ENCODE data around the gene TBC1D22A.

The TBC1D22A gene

DNA sequence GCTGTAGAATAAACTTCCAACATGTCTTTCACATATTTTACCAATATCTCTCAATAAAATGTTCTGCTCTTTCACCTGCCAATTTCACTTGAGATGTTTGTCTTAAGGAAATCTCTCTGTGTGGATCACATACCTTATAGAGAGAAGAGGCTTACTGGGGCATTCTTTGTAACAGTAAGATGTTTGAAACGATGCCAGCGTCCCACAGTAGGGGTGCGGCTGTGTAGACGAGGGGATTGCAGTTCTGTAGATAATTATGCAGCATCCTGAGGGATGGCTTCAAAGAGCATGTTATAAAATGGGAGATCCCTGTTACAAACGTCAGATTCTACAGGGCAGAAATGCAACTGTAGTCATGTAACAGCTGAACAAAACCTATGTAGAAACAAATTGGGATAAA lies 200.0 kb downstream of the TBC1D22A start:
- DNase-seq: no peak

GRCh38 chr22:46963672-46964545 lies 201.5 kb downstream of the TBC1D22A start:
- no peak overlapping the region for H3K4me3 ChIP-seq (ENCODE audit: insufficient read depth, low read depth, low read length, poor library complexity, severe bottlenecking)
- no peaks in the 10 kb centered on the region for H3K4me1 ChIP-seq (ENCODE audit: control insufficient read depth, insufficient read depth, low read length, poor library complexity, severe bottlenecking)
- no peak overlapping the region for H3K27ac ChIP-seq (ENCODE audit: insufficient read depth, low read length, poor library complexity, severe bottlenecking)
- DNase-seq: no peak
- no peaks in the 10 kb centered on the region for H3K36me3 ChIP-seq (ENCODE audit: control insufficient read depth, insufficient read depth, low read length)
- no peaks in the 10 kb centered on the region for H3K9me3 ChIP-seq (ENCODE audit: control insufficient read depth, low read length)
- H3K27me3 ChIP-seq (replicated peaks; ENCODE audit: control insufficient read depth, insufficient read depth, low read length, poor library complexity, severe bottlenecking): no peaks in the 10 kb centered on the region

More for the DNA sequence above, 200.0 kb downstream of the TBC1D22A start:
- Histone ChIP-seq H3K4me3 (ENCODE audit: insufficient read depth, low read depth, low read length, poor library complexity, severe bottlenecking) (no peak overlapping the region), H3K36me3 (ENCODE audit: control insufficient read depth, insufficient read depth, low read length) (no peaks in the 10 kb centered on the region), H3K9me3 (ENCODE audit: control insufficient read depth, low read length) (no peaks in the 10 kb centered on the region), H3K27me3 (replicated peaks; ENCODE audit: control insufficient read depth, insufficient read depth, low read length, poor library complexity, severe bottlenecking) (no peaks in the 10 kb centered on the region), H3K4me1 (ENCODE audit: control insufficient read depth, insufficient read depth, low read length, poor library complexity, severe bottlenecking) (no peaks in the 10 kb centered on the region), H3K27ac (ENCODE audit: insufficient read depth, low read length, poor library complexity, severe bottlenecking) (no peak overlapping the region)

DNA sequence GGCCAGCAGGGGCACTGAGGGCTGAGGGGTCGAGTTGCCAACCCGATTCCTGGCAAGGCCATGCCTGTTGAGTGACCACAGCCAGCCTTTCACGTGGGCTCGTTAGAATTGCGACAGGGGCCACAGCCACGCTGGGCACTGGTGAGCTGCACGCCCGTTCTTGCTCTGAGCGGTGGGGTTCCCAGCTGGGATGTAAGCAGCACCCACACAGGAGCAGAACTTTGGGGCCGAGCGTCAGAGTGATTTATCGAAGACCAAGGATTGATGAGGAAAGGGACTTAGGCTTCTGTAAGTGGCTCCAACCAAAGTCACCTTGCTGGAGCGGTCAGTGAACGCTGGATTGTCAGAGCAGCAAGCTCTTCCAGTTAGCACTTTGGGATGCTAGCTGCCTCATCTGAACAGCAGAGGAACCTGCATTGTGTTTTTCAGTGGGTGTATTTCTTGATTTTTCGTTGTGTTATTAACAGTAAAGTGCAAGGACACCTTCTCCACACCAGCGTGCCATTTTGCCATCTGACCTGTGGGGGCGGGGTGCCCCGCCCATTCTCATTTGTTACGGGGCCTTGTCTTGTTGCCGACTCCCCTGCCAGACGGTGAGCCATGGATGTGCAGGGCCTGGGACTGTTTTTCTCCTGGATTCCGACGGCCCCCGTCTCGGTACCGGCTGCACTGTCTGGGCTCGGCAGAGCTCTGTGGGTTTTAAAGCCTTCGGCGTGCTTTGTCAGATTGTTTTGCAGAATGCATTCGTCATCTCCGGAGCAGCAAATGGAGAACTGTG lies 202.5 kb downstream of the TBC1D22A start:
- DNase-seq: no peak
- Histone ChIP-seq H3K9me3 (ENCODE audit: control insufficient read depth, low read length) (no peaks in the 10 kb centered on the region), H3K4me3 (ENCODE audit: insufficient read depth, low read depth, low read length, poor library complexity, severe bottlenecking) (no peak overlapping the region), H3K4me1 (ENCODE audit: control insufficient read depth, insufficient read depth, low read length, poor library complexity, severe bottlenecking) (peaks cover 4% of the 10 kb centered on the region), H3K36me3 (ENCODE audit: control insufficient read depth, insufficient read depth, low read length) (no peaks in the 10 kb centered on the region), H3K27me3 (replicated peaks; ENCODE audit: control insufficient read depth, insufficient read depth, low read length, poor library complexity, severe bottlenecking) (no peaks in the 10 kb centered on the region), H3K27ac (ENCODE audit: insufficient read depth, low read length, poor library complexity, severe bottlenecking) (no peak overlapping the region)

DNA sequence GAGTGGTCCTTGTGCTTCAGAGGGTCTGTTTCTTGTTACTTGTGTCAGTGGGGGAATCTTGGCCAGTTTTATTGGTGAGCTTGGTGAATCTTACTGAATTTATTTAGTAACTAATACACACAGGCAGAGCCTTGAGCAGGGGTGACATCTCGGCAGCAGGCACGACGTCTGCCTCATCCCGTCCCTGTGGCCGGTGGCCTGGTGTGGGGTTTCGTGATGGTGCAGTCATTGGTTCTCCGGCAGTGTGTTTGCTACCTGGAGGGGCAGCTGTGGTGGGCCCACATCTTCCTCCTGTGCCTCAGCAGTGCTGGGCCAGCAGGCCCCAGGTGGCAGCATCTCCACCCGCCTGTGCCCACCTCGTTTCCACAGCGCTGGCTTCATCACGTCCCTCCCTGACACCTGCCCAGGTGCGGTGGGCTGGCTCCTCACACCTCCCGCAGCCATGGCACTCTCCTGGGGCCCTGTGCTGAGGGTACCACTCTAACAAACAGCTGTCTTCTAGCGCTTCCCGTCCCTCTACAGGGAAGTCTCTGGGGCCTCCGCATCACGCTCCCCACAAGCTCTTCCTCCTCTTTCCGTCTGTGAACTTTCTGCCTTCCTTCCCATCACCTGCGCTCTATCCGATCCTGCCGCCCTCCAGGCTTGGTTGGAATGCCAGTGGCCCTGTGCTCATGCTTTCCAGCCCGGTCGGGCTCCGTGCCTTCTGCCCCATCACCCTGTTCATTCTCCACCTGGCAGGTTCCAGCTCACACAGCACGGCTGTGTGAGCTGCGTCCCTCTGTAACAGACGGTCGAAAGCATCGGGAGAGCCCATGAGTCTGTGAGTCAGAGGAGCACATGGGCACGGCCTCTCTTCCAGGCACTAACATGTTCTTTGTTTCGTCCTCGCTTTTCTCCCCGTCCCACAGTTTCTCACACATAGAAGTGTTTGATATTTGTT lies 203.4 kb downstream of the TBC1D22A start:
- no peak for DNase-seq
- no peaks in the 10 kb centered on the region for H3K9me3 ChIP-seq (ENCODE audit: control insufficient read depth, low read length)
- no peaks in the 10 kb centered on the region for H3K27me3 ChIP-seq (replicated peaks; ENCODE audit: control insufficient read depth, insufficient read depth, low read length, poor library complexity, severe bottlenecking)
- H3K4me3 ChIP-seq (ENCODE audit: insufficient read depth, low read depth, low read length, poor library complexity, severe bottlenecking): no peak overlapping the region
- no peaks in the 10 kb centered on the region for H3K36me3 ChIP-seq (ENCODE audit: control insufficient read depth, insufficient read depth, low read length)
- H3K27ac ChIP-seq (ENCODE audit: insufficient read depth, low read length, poor library complexity, severe bottlenecking): no peak overlapping the region
- peaks cover 4% of the 10 kb centered on the region for H3K4me1 ChIP-seq (ENCODE audit: control insufficient read depth, insufficient read depth, low read length, poor library complexity, severe bottlenecking)

DNA sequence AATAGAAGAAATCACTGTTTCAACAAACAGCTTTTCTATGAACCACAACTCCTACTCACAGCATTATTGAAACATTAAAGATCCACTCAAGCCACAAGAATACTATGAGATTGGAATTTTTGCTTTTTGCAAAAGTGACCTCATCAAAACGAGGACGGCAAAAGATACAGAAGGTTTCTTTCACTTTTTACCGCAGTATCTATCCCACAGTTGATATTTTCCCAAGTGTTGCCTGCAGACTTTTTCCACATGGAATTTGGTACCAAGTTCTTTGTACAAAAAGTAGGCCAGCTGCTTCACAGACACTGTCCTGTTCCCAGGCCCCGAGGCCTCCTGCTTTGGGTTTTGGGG lies 204.0 kb downstream of the TBC1D22A start:
- H3K27ac ChIP-seq (ENCODE audit: insufficient read depth, low read length, poor library complexity, severe bottlenecking): no peak overlapping the region
- H3K9me3 ChIP-seq (ENCODE audit: control insufficient read depth, low read length): no peaks in the 10 kb centered on the region
- peaks cover 4% of the 10 kb centered on the region for H3K4me1 ChIP-seq (ENCODE audit: control insufficient read depth, insufficient read depth, low read length, poor library complexity, severe bottlenecking)
- no peak overlapping the region for H3K4me3 ChIP-seq (ENCODE audit: insufficient read depth, low read depth, low read length, poor library complexity, severe bottlenecking)
- no peaks in the 10 kb centered on the region for H3K27me3 ChIP-seq (replicated peaks; ENCODE audit: control insufficient read depth, insufficient read depth, low read length, poor library complexity, severe bottlenecking)
- DNase-seq: no peak
- H3K36me3 ChIP-seq (ENCODE audit: control insufficient read depth, insufficient read depth, low read length): no peaks in the 10 kb centered on the region

GRCh38 chr22:46966846-46967245 lies 204.4 kb downstream of the TBC1D22A start:
- H3K4me3 ChIP-seq (ENCODE audit: insufficient read depth, low read depth, low read length, poor library complexity, severe bottlenecking): no peak overlapping the region
- no peak overlapping the region for H3K27ac ChIP-seq (ENCODE audit: insufficient read depth, low read length, poor library complexity, severe bottlenecking)
- DNase-seq: no peak

DNA sequence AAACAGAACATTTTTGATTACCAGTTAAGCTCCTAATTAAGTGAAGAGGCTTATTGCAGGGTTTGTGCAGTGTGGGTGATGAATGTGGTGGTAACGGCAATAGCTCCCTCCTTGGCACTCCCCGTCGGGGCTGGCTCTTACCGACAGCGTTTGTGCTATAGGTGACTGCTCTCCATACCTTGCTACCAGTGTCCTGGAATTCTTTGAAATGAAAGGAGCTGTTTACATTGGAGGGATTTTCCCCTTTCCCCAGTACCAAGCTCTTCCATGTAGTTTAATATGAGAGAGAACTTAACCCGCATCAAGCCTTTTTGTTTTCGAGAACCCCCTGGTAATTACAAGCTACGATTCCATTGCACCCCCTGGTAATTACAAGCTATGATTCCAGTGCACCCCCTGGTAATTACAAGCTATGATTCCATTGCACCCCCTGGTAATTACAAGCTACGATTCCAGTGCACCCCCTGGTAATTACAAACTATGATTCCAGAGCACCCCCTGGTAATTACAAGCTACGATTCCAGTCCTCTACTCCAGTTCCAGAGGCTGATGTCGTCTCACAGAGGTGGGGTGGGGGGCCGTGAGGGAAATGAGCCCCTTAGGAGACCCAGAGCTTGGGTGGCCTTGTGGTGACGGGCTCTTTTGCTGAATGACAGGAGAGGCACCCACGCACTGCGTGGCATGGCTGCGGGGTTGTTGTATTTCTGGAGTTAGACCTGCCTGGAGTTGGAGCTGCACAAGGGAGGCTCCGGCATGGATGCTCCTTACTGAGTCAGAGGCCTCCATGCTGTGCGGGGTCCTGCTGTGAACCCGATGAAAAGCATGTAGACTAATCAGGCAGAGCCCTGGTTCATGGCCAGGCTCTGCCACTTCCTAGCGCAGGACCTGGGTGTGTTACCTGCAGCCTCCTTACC lies 205.3 kb downstream of the TBC1D22A start:
- H3K36me3 ChIP-seq (ENCODE audit: control insufficient read depth, insufficient read depth, low read length): no peaks in the 10 kb centered on the region
- no peak for DNase-seq
- no peaks in the 10 kb centered on the region for H3K27me3 ChIP-seq (replicated peaks; ENCODE audit: control insufficient read depth, insufficient read depth, low read length, poor library complexity, severe bottlenecking)
- no peak overlapping the region for H3K27ac ChIP-seq (ENCODE audit: insufficient read depth, low read length, poor library complexity, severe bottlenecking)
- peaks cover 4% of the 10 kb centered on the region for H3K4me1 ChIP-seq (ENCODE audit: control insufficient read depth, insufficient read depth, low read length, poor library complexity, severe bottlenecking)
- H3K4me3 ChIP-seq (ENCODE audit: insufficient read depth, low read depth, low read length, poor library complexity, severe bottlenecking): no peak overlapping the region
- H3K9me3 ChIP-seq (ENCODE audit: control insufficient read depth, low read length): no peaks in the 10 kb centered on the region

More at GRCh38 chr22:46966846-46967245, 204.4 kb downstream of the TBC1D22A start:
- Histone ChIP-seq H3K36me3 (ENCODE audit: control insufficient read depth, insufficient read depth, low read length) (no peaks in the 10 kb centered on the region), H3K27me3 (replicated peaks; ENCODE audit: control insufficient read depth, insufficient read depth, low read length, poor library complexity, severe bottlenecking) (no peaks in the 10 kb centered on the region), H3K4me1 (ENCODE audit: control insufficient read depth, insufficient read depth, low read length, poor library complexity, severe bottlenecking) (peaks cover 4% of the 10 kb centered on the region), H3K9me3 (ENCODE audit: control insufficient read depth, low read length) (no peaks in the 10 kb centered on the region)

DNA sequence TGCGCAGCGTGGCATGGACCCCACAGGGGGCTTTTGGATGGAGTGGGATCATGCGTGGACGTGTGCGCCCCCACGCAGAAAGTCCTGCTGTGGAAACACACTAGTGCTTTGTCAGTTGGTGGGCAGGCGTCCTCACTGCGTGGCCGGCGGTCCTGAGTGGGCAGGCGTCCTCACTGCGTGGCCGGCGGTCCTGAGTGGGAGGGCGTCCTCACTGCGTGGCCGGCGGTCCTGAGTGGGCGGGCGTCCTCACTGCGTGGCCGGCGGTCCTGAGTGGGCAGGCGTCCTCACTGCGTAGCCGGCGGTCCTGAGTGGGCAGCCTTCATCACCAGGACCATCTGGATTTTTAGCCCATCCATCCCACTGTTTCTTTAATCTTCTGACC lies 205.9 kb downstream of the TBC1D22A start:
- no peak for DNase-seq
- peaks cover 4% of the 10 kb centered on the region for H3K4me1 ChIP-seq (ENCODE audit: control insufficient read depth, insufficient read depth, low read length, poor library complexity, severe bottlenecking)
- H3K4me3 ChIP-seq (ENCODE audit: insufficient read depth, low read depth, low read length, poor library complexity, severe bottlenecking): no peak overlapping the region
- no peaks in the 10 kb centered on the region for H3K9me3 ChIP-seq (ENCODE audit: control insufficient read depth, low read length)
- H3K27me3 ChIP-seq (replicated peaks; ENCODE audit: control insufficient read depth, insufficient read depth, low read length, poor library complexity, severe bottlenecking): no peaks in the 10 kb centered on the region
- H3K27ac ChIP-seq (ENCODE audit: insufficient read depth, low read length, poor library complexity, severe bottlenecking): no peak overlapping the region
- no peaks in the 10 kb centered on the region for H3K36me3 ChIP-seq (ENCODE audit: control insufficient read depth, insufficient read depth, low read length)

- Histone ChIP-seq H3K27me3 (replicated peaks; ENCODE audit: control insufficient read depth, insufficient read depth, low read length, poor library complexity, severe bottlenecking) (no peaks in the 10 kb centered on the region), H3K27ac (ENCODE audit: insufficient read depth, low read length, poor library complexity, severe bottlenecking) (no peak overlapping the region), H3K9me3 (ENCODE audit: control insufficient read depth, low read length) (no peaks in the 10 kb centered on the region), H3K4me3 (ENCODE audit: insufficient read depth, low read depth, low read length, poor library complexity, severe bottlenecking) (no peak overlapping the region), H3K4me1 (ENCODE audit: control insufficient read depth, insufficient read depth, low read length, poor library complexity, severe bottlenecking) (peaks cover 4% of the 10 kb centered on the region), H3K36me3 (ENCODE audit: control insufficient read depth, insufficient read depth, low read length) (no peaks in the 10 kb centered on the region)
- no peak for DNase-seq
Observed at GRCh38 chr22:46968848-46969247, 206.4 kb downstream of the TBC1D22A start.

Data from effector memory CD4-positive, alpha-beta T cell (primary cell).